NCI-H1436 treated with DMSO at 0.1 percent for 48 hours (cell line): ENCODE measurements around the gene IFNGR2.

Experiments
- DNase-seq: peaks from one replicate; lab custom pipeline; 2025; lab: John Stamatoyannopoulos, UW

IFNGR2 gene

DNA sequence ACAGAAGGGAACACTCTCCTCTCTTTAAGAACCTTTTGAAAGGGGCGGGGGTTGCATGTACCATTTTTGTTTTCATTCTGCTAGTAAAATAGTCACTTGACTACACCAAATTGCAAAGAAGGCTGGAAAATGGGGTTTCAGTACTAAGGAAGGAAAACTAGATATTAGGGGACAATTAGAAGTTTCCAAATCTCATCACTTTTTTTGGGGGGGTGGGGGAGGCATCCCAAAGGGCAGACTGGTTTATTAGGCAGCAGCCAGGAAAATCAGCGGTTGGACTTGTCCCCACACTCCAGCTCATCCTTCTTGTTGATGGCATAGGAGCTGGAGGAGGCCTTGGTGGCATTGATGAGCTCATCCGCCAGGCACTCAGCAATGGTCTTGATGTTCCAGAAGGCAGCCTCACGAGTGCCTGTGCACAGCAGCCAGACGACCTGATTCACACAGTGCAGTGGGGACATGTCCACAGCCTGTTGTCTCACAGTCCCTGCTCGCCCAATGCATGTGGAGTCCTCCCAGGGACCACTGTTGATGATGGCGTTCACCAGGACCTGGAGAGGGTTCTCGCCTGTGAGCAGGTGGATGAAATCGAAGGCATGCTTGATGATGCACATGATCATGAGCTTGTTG, 78.2 kb downstream of the IFNGR2 start:
- DNase-seq, result no peak
